Lung microvascular endothelial cell (primary cell): ENCODE results near the gene USP49. TPM values are rescaled to one million over a fixed set of nuclear protein-coding genes. Genes with fewer than 3 reads are reported as not detected.

Experiments used
- total RNA-seq: library from RNA; depleted of rRNA; stranded (reverse); fragments of >200 nt; gene quantifications from 2 replicates; pipeline ENCODE4 v1.2.1, GENCODE V29; 2014

USP49 gene
- total RNA-seq, 1 donor from 2014 or later = 1.4 TPM

Other genes starting within 250 kb of the USP49 start
- gene TFEB, start 159.8 kb downstream of the USP49 start, total RNA-seq = 5.0 and 6.0 TPM in 2 replicates
- gene PGC, start 148.0 kb downstream of the USP49 start, total RNA-seq = not detected in 2 replicates
- 0.60 and 0.65 TPM in 2 replicates for gene FRS3, start 115.5 kb downstream of the USP49 start, total RNA-seq
- 5.2 and 6.7 TPM in 2 replicates for gene PRICKLE4, start 114.6 kb downstream of the USP49 start, total RNA-seq
- 42.5 and 61.2 TPM in 2 replicates for gene TOMM6, start 107.7 kb downstream of the USP49 start, total RNA-seq
- 19.4 and 22.6 TPM in 2 replicates for gene MED20, start 25.8 kb upstream of the USP49 start, total RNA-seq
- 12.6 and 15.1 TPM in 2 replicates for gene BYSL, start 26.1 kb upstream of the USP49 start, total RNA-seq
- 37.9 and 39.7 TPM in 2 replicates for gene CCND3, start 46.4 kb upstream of the USP49 start, total RNA-seq
- gene TAF8, start 155.1 kb upstream of the USP49 start, total RNA-seq = 12.2 and 16.9 TPM in 2 replicates
- gene C6orf132, start 247.2 kb upstream of the USP49 start, total RNA-seq = under 0.01 TPM in 2 replicates